Central memory CD8-positive, alpha-beta T cell (primary cell): ENCODE results near the gene SIN3A.
A peak's percentile ranks its signal among the peaks of the same experiment; 100 is the strongest.
"Not testable (repeated sequence)": the region's sequence is repeated elsewhere in the genome, so short reads cannot be mapped to it uniquely, and the experiment has no call there.

Source experiments
- ATAC-seq: fragments of 150-1000 bp; cut with Tn5 transposase; replicated peaks from 2 replicates; pipeline ENCODE4 v1.10.0; 2022; ENCODE audit warnings: mild to moderate bottlenecking, moderate FRiP score, moderate number of reproducible peaks; ENCODE audit not compliant: poor library complexity, severe bottlenecking; ENCODE audit errors: extremely low read depth
- DNase-seq, 2 donors: peaks; one replicate each; pipeline ENCODE4 v3.0.0; 2021; ENCODE audit warnings: low spot score in 2 of 2
- H3K27ac Mint-ChIP-seq: one replicate; pipeline ENCODE4 v1.8.0; 2022; ENCODE audit warnings: low read depth, mild to moderate bottlenecking, moderate library complexity, mixed read lengths
- H3K27me3 Mint-ChIP-seq: one replicate; pipeline ENCODE4 v1.8.0; 2022; ENCODE audit warnings: mixed read lengths
- H3K36me3 Mint-ChIP-seq: one replicate; pipeline ENCODE4 v1.8.0; 2022; ENCODE audit warnings: mild to moderate bottlenecking, moderate library complexity, mixed read lengths; ENCODE audit not compliant: insufficient read depth
- H3K4me1 Mint-ChIP-seq: one replicate; pipeline ENCODE4 v1.8.0; 2022; ENCODE audit warnings: mixed read lengths
- H3K4me3 Mint-ChIP-seq: one replicate; pipeline ENCODE4 v1.8.0; 2022; ENCODE audit warnings: mild to moderate bottlenecking, moderate library complexity, mixed read lengths
- H3K9me3 Mint-ChIP-seq: one replicate; pipeline ENCODE4 v1.8.0; 2022; ENCODE audit warnings: mixed read lengths

Gene SIN3A

DNA sequence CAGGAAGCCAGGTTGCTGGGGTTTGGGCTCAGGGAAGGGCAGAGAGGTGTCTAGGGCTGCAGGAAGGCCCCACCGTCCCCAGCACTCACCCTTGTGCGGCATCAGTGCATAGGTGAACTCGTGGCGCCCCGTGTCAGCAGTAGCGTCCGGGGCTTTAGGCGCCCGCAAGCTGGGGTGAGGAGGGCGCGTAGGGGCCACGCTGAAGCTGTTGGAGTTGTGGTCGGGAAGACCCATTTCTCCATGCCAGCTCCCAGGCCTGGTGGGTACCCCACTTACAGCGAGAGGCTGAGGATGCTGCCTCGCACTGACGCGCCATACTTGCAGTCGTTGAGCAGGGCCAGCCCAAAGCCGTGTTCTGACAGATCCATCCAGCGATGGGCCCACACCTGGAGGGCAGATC is 95.0 kb downstream of the SIN3A start:
- H3K27ac Mint-ChIP-seq = no peak overlapping the region
- DNase-seq (no peak), ATAC-seq (no peak)
- no peak overlapping the region for H3K4me3 Mint-ChIP-seq
- no peaks in the 10 kb centered on the region for H3K27me3 Mint-ChIP-seq
- H3K9me3 Mint-ChIP-seq = no peaks in the 10 kb centered on the region
- H3K4me1 Mint-ChIP-seq = peaks cover 4% of the 10 kb centered on the region
- peaks cover 29% of the 10 kb centered on the region for H3K36me3 Mint-ChIP-seq

DNA sequence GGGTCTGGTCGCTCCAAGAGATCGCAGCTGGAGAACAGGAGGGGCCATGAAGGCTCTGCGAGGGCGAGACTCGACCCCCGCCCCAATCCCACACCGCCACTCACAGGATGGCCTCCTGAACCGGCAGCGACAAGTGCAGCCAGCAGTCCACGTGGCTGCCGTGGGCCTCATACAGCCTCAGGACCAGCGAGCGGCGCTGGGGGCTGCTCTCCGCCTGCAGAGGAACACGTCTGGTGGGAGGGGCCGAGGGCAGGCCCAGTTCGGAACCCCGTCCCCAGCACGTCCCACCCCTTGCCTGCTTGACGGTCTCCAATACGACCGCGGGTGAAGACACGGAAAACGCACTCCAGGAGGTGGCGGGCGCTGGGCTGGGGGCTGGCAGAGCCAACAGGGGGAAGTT is 95.5 kb downstream of the SIN3A start:
- Mint-ChIP-seq H3K27me3 (no peaks in the 10 kb centered on the region), H3K27ac (no peak overlapping the region), H3K4me1 (peaks cover 8% of the 10 kb centered on the region), H3K36me3 (peaks cover 29% of the 10 kb centered on the region), H3K9me3 (no peaks in the 10 kb centered on the region), H3K4me3 (no peak overlapping the region)
- DNase-seq (no peak), ATAC-seq (no peak)

DNA sequence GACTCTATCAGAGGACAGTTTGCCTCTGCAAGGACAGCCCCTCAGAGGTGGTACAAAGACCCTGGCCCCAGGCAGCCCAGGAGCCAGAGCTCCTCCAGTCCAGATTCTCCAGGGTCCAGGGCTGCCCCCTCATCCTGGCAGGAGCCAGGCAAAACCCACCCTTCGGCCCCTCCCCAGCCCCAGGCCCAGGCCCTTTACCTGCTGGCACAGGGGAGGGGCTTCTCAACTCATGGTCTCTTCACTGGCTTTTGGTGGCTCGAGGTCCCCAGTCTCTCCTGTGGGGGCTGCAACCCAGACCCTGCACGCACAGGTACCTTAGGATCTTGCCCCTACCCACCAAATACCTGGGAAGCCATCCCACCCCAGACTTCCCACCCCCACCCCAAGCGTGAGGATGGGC is 96.1 kb downstream of the SIN3A start:
- Mint-ChIP-seq H3K27ac (no peak overlapping the region), H3K4me1 (peaks cover 9% of the 10 kb centered on the region), H3K9me3 (no peaks in the 10 kb centered on the region), H3K4me3 (no peak overlapping the region), H3K36me3 (peaks cover 31% of the 10 kb centered on the region), H3K27me3 (no peaks in the 10 kb centered on the region)
- ATAC-seq (no peak), DNase-seq (no peak)

DNA sequence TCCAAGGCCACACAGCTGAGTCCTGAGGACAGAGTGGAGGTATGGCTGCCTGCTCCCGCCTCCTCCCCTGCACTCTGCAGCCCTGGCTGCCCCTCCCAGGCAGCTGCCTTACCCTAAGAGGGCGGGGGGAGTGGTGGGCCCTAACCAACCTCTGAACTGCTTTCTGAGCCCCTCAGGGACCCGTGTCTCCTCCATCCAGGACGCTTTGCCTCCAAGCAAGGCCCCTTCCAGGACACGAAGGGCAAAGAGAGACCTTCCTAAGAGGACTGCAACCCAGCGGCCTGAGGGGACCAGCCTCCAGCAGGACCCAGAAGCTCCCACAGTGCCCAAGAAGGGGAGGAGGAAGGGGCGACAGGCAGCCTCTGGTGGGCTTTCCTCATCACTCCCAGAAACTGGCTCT is 97.0 kb downstream of the SIN3A start:
- peaks cover 18% of the 10 kb centered on the region for H3K4me1 Mint-ChIP-seq
- peaks cover 38% of the 10 kb centered on the region for H3K36me3 Mint-ChIP-seq
- no peaks in the 10 kb centered on the region for H3K9me3 Mint-ChIP-seq
- H3K27ac Mint-ChIP-seq = peak overlapping the region; percentile 25
- no peak overlapping the region for H3K4me3 Mint-ChIP-seq
- no peak for ATAC-seq
- no peak for DNase-seq
- H3K27me3 Mint-ChIP-seq = no peaks in the 10 kb centered on the region

DNA sequence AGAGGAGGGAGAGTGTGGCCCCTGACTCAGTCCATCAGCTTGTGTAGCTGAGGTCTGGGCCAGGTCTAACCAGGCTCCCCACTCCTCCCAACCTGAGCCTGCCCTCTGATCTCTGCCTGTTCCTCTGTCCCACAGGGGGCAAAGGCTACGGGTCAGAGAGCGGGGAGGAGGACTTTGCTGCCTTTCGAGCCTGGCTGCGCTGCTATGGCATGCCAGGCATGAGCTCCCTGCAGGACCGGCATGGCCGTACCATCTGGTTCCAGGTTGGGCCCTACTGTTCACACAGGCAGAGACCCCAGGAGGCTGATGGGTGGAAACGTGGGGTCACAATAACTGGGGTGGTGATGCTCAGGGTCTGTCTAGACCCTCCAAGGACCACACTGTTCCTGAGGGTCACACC is 97.9 kb downstream of the SIN3A start:
- peaks cover 34% of the 10 kb centered on the region for H3K36me3 Mint-ChIP-seq
- no peak for DNase-seq
- no peak overlapping the region for H3K4me3 Mint-ChIP-seq
- H3K27me3 Mint-ChIP-seq = no peaks in the 10 kb centered on the region
- no peak for ATAC-seq
- no peaks in the 10 kb centered on the region for H3K9me3 Mint-ChIP-seq
- H3K4me1 Mint-ChIP-seq = peaks cover 19% of the 10 kb centered on the region
- H3K27ac Mint-ChIP-seq = no peak overlapping the region

DNA sequence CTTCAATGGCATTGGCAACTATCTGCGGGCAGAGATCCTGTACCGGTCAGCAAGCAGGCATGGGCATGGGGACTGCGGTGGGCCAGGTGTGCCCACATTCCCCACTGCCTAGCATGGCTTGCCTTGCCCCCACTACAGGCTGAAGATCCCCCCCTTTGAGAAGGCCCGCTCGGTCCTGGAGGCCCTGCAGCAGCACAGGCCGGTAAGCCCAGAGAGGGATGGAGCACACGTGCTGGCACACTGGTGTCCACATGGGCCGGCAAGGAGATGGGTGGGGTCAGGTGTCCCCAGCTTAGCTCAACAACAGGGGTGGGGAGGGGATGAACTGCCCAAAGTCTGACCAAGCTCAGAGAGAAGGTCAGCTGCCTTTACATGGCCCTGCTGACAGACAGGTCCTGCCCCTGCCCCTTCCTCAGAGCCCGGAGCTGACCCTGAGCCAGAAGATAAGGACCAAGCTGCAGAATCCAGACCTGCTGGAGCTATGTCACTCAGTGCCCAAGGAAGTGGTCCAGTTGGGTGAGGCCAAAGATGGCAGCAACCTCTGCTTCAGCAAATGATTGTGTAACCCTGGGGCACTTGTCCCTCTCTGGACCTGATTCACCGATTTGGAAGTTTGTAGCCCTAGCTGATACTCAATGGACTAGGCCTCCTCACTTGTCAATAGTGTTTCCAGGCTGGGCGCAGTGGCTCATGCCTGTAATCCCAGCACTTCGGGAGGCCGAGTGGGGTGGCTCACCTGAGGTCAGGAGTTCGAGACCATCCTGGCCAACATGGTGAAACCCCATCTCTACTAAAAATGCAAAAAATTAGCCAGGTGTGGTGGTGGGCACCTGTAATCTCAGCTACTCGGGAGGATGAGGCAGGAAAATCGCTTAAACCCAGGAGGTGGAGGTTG is 99.1 kb downstream of the SIN3A start:
- DNase-seq (no peak), ATAC-seq (no peak)
- peak overlapping the region; percentile 49 for H3K27ac Mint-ChIP-seq
- H3K4me1 Mint-ChIP-seq = peaks cover 20% of the 10 kb centered on the region
- peaks cover 29% of the 10 kb centered on the region for H3K36me3 Mint-ChIP-seq
- H3K27me3 Mint-ChIP-seq = no peaks in the 10 kb centered on the region
- no peaks in the 10 kb centered on the region for H3K9me3 Mint-ChIP-seq
- no peak overlapping the region for H3K4me3 Mint-ChIP-seq

DNA sequence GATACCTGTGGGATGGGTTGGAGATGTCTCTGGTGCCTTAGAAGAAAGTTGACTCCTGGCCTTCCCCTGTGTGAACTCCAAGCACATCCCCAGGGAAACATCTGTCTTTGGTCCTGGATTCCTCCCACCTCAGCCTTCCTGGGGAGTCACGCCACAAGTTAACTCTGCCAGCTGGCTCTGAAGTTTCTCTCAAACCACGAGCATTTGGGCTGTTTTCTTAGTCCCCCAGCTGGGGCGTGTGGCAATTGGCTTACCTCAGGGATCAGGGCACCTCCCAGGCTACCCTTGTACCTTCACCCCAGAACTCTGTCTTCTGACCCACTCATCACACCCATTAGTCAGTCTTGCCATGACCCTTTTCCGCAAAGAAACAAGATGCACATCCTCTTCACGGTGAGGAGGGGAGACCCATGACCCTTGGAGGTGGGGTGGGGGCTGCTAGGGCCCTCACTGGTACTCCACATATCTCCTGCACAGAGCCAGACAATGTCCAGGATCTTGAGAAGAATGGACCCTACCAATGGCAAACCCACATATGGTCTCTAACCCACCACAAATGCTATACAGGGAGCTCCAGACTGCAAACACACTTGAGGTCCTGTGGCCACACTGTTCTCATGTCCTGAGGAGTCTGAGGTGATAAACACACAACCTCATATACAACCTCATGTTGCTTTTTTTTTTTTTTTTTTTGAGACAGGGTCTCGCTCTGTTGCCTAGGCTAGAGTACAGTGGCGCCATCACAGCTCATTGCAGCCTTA is 100.7 kb downstream of the SIN3A start:
- H3K4me3 Mint-ChIP-seq = no peak overlapping the region
- H3K4me1 Mint-ChIP-seq = peaks cover 28% of the 10 kb centered on the region
- peak overlapping the region; percentile 87 for H3K27ac Mint-ChIP-seq
- ATAC-seq = no peak
- no peaks in the 10 kb centered on the region for H3K27me3 Mint-ChIP-seq
- peaks cover 32% of the 10 kb centered on the region for H3K36me3 Mint-ChIP-seq
- DNase-seq = no peak
- no peaks in the 10 kb centered on the region for H3K9me3 Mint-ChIP-seq

DNA sequence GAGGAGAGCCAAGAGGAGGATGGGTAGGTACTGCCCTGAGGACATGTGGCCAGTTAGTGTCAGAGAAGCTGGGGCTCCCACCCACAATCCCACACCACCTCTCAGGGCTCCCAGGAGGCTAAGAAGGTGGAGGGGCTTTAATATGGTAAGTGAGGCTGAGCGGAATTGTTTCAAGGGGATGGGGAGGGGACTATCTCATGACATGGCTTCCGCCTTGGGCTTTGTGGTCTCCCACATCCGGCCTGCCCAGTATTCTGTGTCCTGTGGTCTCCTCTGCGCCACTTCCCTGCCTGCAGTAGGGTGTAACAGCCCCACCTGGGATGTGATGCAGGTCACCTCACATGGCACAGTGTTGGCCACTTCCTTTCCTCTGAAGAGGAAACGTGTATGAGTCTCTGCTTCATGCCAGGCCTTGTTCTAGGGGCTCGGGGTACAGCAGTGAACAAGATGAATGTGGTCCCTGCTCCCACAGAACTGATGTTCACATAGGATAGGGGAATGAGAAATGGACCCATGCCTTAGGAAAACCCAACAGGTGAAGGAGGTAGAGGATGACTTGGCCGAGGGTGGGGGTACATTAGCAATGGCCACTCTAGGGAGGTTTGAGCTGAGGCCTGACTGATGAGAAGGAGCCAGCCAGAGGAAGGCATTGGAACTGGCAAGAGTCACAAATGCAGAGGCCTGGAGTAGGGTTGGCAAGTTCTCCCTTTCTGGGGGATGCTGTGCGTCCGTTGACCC is 101.5 kb downstream of the SIN3A start:
- H3K27ac Mint-ChIP-seq = peak overlapping the region; percentile 87
- ATAC-seq = peak; percentile 94
- H3K36me3 Mint-ChIP-seq = peaks cover 30% of the 10 kb centered on the region
- H3K4me3 Mint-ChIP-seq = peak overlapping the region; percentile 78
- no peaks in the 10 kb centered on the region for H3K27me3 Mint-ChIP-seq
- H3K4me1 Mint-ChIP-seq = peaks cover 28% of the 10 kb centered on the region
- DNase-seq = peak; percentile 72 to 90
- H3K9me3 Mint-ChIP-seq = no peaks in the 10 kb centered on the region

DNA sequence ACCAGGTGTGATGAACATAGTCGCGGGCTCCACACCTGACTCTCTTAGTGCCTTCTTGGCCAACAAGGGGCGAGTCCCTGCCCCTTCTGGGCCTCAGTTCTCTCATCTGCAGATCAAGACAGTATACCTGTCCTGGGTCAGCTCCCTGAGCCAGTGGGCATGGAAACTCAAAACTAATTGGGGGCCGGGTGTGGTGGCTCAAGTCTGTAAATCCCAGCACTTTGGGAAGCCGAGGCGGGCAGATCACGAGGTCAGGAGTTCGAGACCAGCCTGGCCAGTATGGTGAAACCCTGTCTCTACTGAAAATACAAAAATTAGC is 102.2 kb downstream of the SIN3A start:
- peaks cover 28% of the 10 kb centered on the region for H3K4me1 Mint-ChIP-seq
- DNase-seq, ATAC-seq, H3K9me3 Mint-ChIP-seq, H3K27me3 Mint-ChIP-seq: not testable (repeated sequence)
- peak overlapping the region; percentile 87 for H3K27ac Mint-ChIP-seq
- H3K4me3 Mint-ChIP-seq = peak overlapping the region; percentile 78
- H3K36me3 Mint-ChIP-seq = peaks cover 28% of the 10 kb centered on the region

DNA sequence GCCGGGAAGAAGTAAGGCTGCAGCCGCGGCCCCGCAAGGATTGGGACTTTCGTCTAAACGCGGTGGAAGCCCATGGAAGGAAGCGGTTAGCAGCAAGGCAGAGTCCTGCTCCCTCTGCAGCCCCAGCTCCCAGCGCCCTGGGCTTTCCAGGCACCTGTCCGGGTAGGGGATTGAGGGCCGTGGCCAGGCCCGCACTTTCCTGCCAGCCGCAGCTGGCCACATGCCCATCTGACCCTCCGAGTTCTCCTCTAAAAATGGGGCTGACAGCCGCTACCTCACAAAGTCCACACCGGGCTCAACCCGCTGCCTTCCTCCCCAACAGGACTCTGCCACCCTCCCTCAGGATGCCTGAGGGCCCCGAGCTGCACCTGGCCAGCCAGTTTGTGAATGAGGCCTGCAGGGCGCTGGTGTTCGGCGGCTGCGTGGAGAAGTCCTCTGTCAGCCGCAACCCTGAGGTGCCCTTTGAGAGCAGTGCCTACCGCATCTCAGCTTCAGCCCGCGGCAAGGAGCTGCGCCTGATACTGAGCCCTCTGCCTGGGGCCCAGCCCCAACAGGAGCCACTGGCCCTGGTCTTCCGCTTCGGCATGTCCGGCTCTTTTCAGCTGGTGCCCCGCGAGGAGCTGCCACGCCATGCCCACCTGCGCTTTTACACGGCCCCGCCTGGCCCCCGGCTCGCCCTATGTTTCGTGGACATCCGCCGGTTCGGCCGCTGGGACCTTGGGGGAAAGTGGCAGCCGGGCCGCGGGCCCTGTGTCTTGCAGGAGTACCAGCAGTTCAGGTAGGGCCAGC is 102.7 kb downstream of the SIN3A start:
- no peak for DNase-seq
- peaks cover 28% of the 10 kb centered on the region for H3K4me1 Mint-ChIP-seq
- no peaks in the 10 kb centered on the region for H3K27me3 Mint-ChIP-seq
- no peaks in the 10 kb centered on the region for H3K9me3 Mint-ChIP-seq
- H3K36me3 Mint-ChIP-seq = peaks cover 24% of the 10 kb centered on the region
- H3K4me3 Mint-ChIP-seq = peak overlapping the region; percentile 78
- H3K27ac Mint-ChIP-seq = peak overlapping the region; percentile 87
- no peak for ATAC-seq

DNA sequence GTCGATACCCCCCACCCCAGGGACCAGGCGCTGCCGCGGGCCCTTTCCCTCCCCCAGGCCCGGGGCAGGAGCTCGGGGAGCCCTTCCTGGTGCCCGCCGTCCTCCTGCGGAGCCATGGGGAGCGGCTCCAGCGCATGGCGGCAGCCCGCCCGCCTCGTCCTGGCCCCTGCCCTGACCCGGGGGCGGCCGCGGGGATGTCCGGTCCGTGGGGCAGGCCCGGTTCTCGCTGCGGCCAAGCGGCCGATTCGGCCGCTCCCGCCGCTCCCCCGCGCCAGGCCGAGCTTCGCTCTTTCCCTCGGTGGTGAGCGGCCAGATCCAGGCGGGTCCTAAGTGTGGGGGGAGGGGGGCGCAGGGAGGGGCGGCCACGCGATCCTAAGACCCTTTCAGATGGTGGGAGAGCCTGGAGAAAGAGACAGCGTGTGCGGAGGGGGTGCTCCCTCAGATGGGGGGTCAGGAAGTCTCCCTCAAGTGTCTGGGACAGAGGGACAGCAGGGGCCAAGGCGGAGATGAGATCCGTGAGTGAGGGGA is 103.4 kb downstream of the SIN3A start:
- DNase-seq = no peak
- peak overlapping the region; percentile 87 for H3K27ac Mint-ChIP-seq

More for the DNA sequence above, 103.4 kb downstream of the SIN3A start:
- H3K4me1 Mint-ChIP-seq = peaks cover 28% of the 10 kb centered on the region
- no peaks in the 10 kb centered on the region for H3K27me3 Mint-ChIP-seq
- peak overlapping the region; percentile 78 for H3K4me3 Mint-ChIP-seq
- ATAC-seq = no peak
- peaks cover 21% of the 10 kb centered on the region for H3K36me3 Mint-ChIP-seq
- H3K9me3 Mint-ChIP-seq = no peaks in the 10 kb centered on the region
